ENCODE results near the gene TYW3.

TYW3 gene

GRCh38 chr1:74811436-74812179 lies 78.7 kb downstream of the TYW3 start:
- no peak for FAIRE-seq

- FAIRE-seq: no peak
These were observed 79.2 kb downstream of the TYW3 start for GRCh38 chr1:74812180-74812541.
